HepG2 (cell line): ENCODE results near the gene TNPO3. TPM values are rescaled to one million over a fixed set of nuclear protein-coding genes. Genes with fewer than 3 reads are reported as not detected.

Experiments used
- ATAC-seq: fragments of 200-7000 bp; cut with Tn5 transposase; 3 replicates; pipeline ENCODE4 v1.9.1; 2020; ENCODE audit warnings: mild to moderate bottlenecking, moderate library complexity
- BruUV-seq: library from RNA; stranded (reverse); fragments of 400-500 nt; replicated peaks from 2 replicates; lab custom pipeline; 2021; lab: Mats Ljungman, UMichigan
- CTCF ChIA-PET: fragments of 300-600 bp; formaldehyde crosslinking; extraction: SDS; loops from one replicate; lab custom pipeline; 2021; ENCODE audit warnings: low total read pairs, inconsistent platforms, low intra/inter-chr PET ratio; lab: Yijun Ruan, JAX
- POLR2A ChIA-PET: fragments of 350-600 bp; sonication (Branson Sonifier 250); formaldehyde crosslinking; loops from one replicate; lab custom pipeline; 2020; ENCODE audit warnings: antibody characterized with exemption, inconsistent platforms; lab: Yijun Ruan, JAX
- DNase-seq: peaks from one replicate; pipeline ENCODE4 v3.0.0-alpha.2; 2015; ENCODE audit warnings: low spot score
- FAIRE-seq: peaks from 3 replicates; lab custom pipeline; 2011; peaks lifted over from hg19 to GRCh38; lab: Jason Lieb, UNC
- H2AFZ ChIP-seq: one replicate; pipeline ENCODE4 v1.6.1; 2011; ENCODE audit warnings: low read length, inconsistent platforms
- H3K27ac ChIP-seq: fragments of 300-600 bp; 3 replicates; pipeline ENCODE4 v1.8.0; 2011; ENCODE audit warnings: mixed run types, mild to moderate bottlenecking, mixed read lengths, low read length, inconsistent platforms; ENCODE audit not compliant: insufficient read depth; ENCODE audit errors: extremely low read length
- H3K27me3 ChIP-seq, 2 experiments: fragments of 200-600 bp in 1 of 2; 2 replicates in 1 of 2; 3 replicates in 1 of 2; pipeline versions ENCODE4 v1.6.0 to v1.8.0; 2011; ENCODE audit warnings: low read length in 2 of 2, mild to moderate bottlenecking in 2 of 2, moderate library complexity in 2 of 2, inconsistent platforms in 1 of 2; ENCODE audit not compliant: insufficient read depth in 2 of 2, control insufficient read depth in 1 of 2
- H3K36me3 ChIP-seq, 2 experiments: fragments of 200-600 bp in 1 of 2; replicated peaks in 1 of 2; 2 replicates in 1 of 2; 3 replicates in 1 of 2; pipeline versions ENCODE4 v1.5.1 to v1.8.0; 2011; ENCODE audit warnings: low read length in 2 of 2, inconsistent platforms in 1 of 2; ENCODE audit not compliant: insufficient read depth in 2 of 2, control insufficient read depth in 1 of 2
- H3K4me1 ChIP-seq: 2 replicates; pipeline ENCODE4 v1.5.1; 2012; ENCODE audit warnings: low read length, inconsistent platforms; ENCODE audit not compliant: insufficient read depth
- H3K4me2 ChIP-seq: 2 replicates; pipeline ENCODE4 v1.6.0; 2011; ENCODE audit warnings: low read depth, low read length, inconsistent platforms
- H3K4me3 ChIP-seq, 3 experiments: fragments of 200-600 bp in 1 of 3; sonication (generic), shearing (Covaris generic) in 1 of 3; replicated peaks in 1 of 3; 2 replicates each; pipeline ENCODE4 v1.5.1; 2011 to 2016; ENCODE audit warnings: low read length in 3 of 3, inconsistent platforms in 2 of 3, low read depth in 2 of 3, mild to moderate bottlenecking in 2 of 3, control low read depth in 1 of 3, mixed read lengths in 1 of 3; ENCODE audit not compliant: insufficient read depth in 1 of 3
- H3K79me2 ChIP-seq: one replicate; pipeline ENCODE4 v1.6.1; 2011; ENCODE audit warnings: low read length, inconsistent platforms; ENCODE audit not compliant: insufficient read depth
- H3K9ac ChIP-seq: 2 replicates; pipeline ENCODE4 v1.6.0; 2011; ENCODE audit warnings: mild to moderate bottlenecking, low read depth, low read length, inconsistent platforms; ENCODE audit not compliant: insufficient read depth
- H3K9me3 ChIP-seq: 2 replicates; pipeline ENCODE4 v1.5.1; 2012; ENCODE audit warnings: mild to moderate bottlenecking, low read length
- H4K20me1 ChIP-seq: 2 replicates; pipeline ENCODE4 v1.6.0; 2011; ENCODE audit warnings: inconsistent platforms, mild to moderate bottlenecking, low read length, moderate library complexity; ENCODE audit not compliant: insufficient read depth
- BORCS8-MEF2B ChIP-seq: sonication (generic); formaldehyde crosslinking; IDR thresholded peaks from 2 replicates; pipeline ENCODE4 v1.8.0; 2022; ENCODE audit warnings: mild to moderate bottlenecking, missing genetic modification reagents
- BRCA1 ChIP-seq: sonication (generic); formaldehyde crosslinking; IDR thresholded peaks from 2 replicates; pipeline ENCODE4 v1.4.0; 2020; ENCODE audit warnings: missing genetic modification reagents
- CHD2 ChIP-seq: IDR thresholded peaks from 2 replicates; pipeline ENCODE4 v1.6.1; 2011; ENCODE audit warnings: low read depth, low read length, improper control_type of control experiment
- MTA1 ChIP-seq: sonication (generic); formaldehyde crosslinking; IDR thresholded peaks from 2 replicates; pipeline ENCODE4 v1.4.0; 2020; ENCODE audit warnings: missing genetic modification reagents, mild to moderate bottlenecking, borderline replicate concordance
- RFX5 ChIP-seq: IDR thresholded peaks from 2 replicates; pipeline ENCODE4 v1.6.1; 2011; ENCODE audit warnings: low read depth, low read length, improper control_type of control experiment
- SAP130 ChIP-seq: IDR thresholded peaks from 2 replicates; pipeline ENCODE4 v1.6.1; 2016; ENCODE audit warnings: low read depth
- ZNF224 ChIP-seq: sonication (generic); formaldehyde crosslinking; IDR thresholded peaks from 2 replicates; pipeline ENCODE4 v1.5.0; 2020; ENCODE audit warnings: mild to moderate bottlenecking, missing genetic modification reagents
- ZNF260 ChIP-seq: sonication (generic); formaldehyde crosslinking; IDR thresholded peaks from 2 replicates; pipeline ENCODE4 v1.4.0; 2020; ENCODE audit warnings: missing genetic modification reagents, low read depth, mild to moderate bottlenecking, borderline replicate concordance
- ZNF282 ChIP-seq: fragments of 450-650 bp; IDR thresholded peaks from 2 replicates; pipeline ENCODE4 v1.6.1; 2018; ENCODE audit not compliant: partially characterized antibody
- ZNF333 ChIP-seq: sonication (generic); formaldehyde crosslinking; IDR thresholded peaks from 2 replicates; pipeline ENCODE4 v1.4.0; 2020; ENCODE audit warnings: mild to moderate bottlenecking, missing genetic modification reagents, borderline replicate concordance
- ZNF335 ChIP-seq: sonication (generic); formaldehyde crosslinking; IDR thresholded peaks from 2 replicates; pipeline ENCODE4 v1.4.0; 2020; ENCODE audit warnings: missing genetic modification reagents
- ZNF501 ChIP-seq: sonication (generic); formaldehyde crosslinking; IDR thresholded peaks from 2 replicates; pipeline ENCODE4 v1.5.1; 2020; ENCODE audit warnings: mild to moderate bottlenecking, moderate library complexity, missing genetic modification reagents
- ZNF780A ChIP-seq: sonication (generic); formaldehyde crosslinking; IDR thresholded peaks from 2 replicates; pipeline ENCODE4 v1.8.0; 2022; ENCODE audit warnings: mild to moderate bottlenecking, missing genetic modification reagents, moderate library complexity
- ZNF792 ChIP-seq: IDR thresholded peaks from 2 replicates; pipeline ENCODE4 v1.6.1; 2016
- WGBS: methylation state at CpG from one replicate; pipeline ENCODE4 v1.1.6; 2017; ENCODE audit warnings: low lambda C conversion rate; 5-methylcytosine and 5-hydroxymethylcytosine counted together
- in situ Hi-C: cut with HindIII; loops from 2 replicates; pipeline ENCODE4 v1.10.0; 2017; ENCODE audit warnings: low pct_unique_long_range_greater_than_20kb; ENCODE audit not compliant: extremely low pct_ligation_motif_present
- intact Hi-C: fragments of 100-400 bp; cut with micrococcal nuclease; formaldehyde crosslinking; loops from one replicate; pipeline ENCODE4 v1.10.0; 2022; ENCODE audit not compliant: unreplicated experiment
- polyA plus RNA-seq, 8 experiments: library from polyadenylated mRNA; depleted of rRNA in 3 of 8; stranded (reverse) in 7 of 8; unstranded in 1 of 8; fragments of >200 nt; fragmentation: Illumina TruSeq in 4 of 8; extraction: Trizol in 4 of 8; gene quantifications; 2 replicates each; pipeline versions ENCODE4 v1.2.1 to v1.2.3, GENCODE V29; 2011 to 2016; ENCODE audit warnings: low read depth in 4 of 8, missing spikeins in 1 of 8, mixed read lengths in 1 of 8; ENCODE audit not compliant: insufficient read depth in 1 of 8
- total RNA-seq, 5 experiments: library from RNA; depleted of rRNA; stranded (reverse); fragments of >200 nt; fragmentation: Illumina TruSeq; extraction: Trizol; gene quantifications; 2 replicates each; pipeline ENCODE4 v1.2.3, GENCODE V29; 2016; ENCODE audit warnings: low read depth in 1 of 5
- TF ChIP-seq, protein P1 (sequence below): sonication (generic); formaldehyde crosslinking; IDR thresholded peaks from 2 replicates; pipeline ENCODE4 v1.9.0; 2021; ENCODE audit warnings: missing genetic modification reagents, mild to moderate bottlenecking, borderline replicate concordance
- TF ChIP-seq, protein P2 (sequence below): sonication (generic); formaldehyde crosslinking; IDR thresholded peaks from 2 replicates; pipeline ENCODE4 v1.8.1; 2023; ENCODE audit warnings: mild to moderate bottlenecking, missing genetic modification reagents, borderline replicate concordance
- TF ChIP-seq, protein P3 (sequence below): sonication (generic); formaldehyde crosslinking; IDR thresholded peaks from 2 replicates; pipeline ENCODE4 v1.9.0; 2021; ENCODE audit warnings: mild to moderate bottlenecking, missing genetic modification reagents

Gene TNPO3
- total and polyA plus RNA-seq, 2 of the 13 experiments (the other 11 are each of a cell fraction or from before 2014, with no cell fraction given): 23.8 to 44.6 TPM

DNA sequence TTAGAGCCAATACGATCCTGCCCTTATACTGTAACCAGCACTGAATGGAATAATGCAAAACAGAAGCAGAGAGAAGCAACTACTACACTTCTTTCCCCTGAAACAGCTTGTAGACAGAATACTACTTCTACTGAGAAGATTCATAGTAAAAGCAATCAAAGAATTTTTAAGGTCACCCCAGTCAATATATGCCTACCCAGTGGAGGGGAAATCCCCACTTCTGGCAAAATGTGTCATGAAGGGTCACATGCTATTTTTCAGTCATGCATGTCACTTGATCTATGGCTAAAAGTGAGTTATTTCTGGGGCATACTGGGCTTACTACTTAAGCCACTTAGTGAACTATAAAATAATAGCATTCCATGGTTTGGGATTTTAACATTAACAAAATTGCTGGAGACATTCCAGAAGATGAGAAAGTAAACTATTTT is 91.6 kb downstream of the TNPO3 start:
- TF ChIP-seq, protein P1, sequence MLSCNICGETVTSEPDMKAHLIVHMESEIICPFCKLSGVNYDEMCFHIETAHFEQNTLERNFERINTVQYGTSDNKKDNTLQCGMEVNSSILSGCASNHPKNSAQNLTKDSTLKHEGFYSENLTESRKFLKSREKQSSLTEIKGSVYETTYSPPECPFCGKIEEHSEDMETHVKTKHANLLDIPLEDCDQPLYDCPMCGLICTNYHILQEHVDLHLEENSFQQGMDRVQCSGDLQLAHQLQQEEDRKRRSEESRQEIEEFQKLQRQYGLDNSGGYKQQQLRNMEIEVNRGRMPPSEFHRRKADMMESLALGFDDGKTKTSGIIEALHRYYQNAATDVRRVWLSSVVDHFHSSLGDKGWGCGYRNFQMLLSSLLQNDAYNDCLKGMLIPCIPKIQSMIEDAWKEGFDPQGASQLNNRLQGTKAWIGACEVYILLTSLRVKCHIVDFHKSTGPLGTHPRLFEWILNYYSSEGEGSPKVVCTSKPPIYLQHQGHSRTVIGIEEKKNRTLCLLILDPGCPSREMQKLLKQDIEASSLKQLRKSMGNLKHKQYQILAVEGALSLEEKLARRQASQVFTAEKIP (CRISPR knock-in tag): no peak
- TF ChIP-seq SAP130 (no peak), ZNF780A (CRISPR knock-in tag) (no peak), ZNF333 (CRISPR knock-in tag) (no peak), ZNF224 (no peak), CHD2 (no peak), BORCS8-MEF2B (CRISPR knock-in tag) (no peak), MTA1 (CRISPR knock-in tag) (no peak), ZNF335 (CRISPR knock-in tag) (no peak), ZNF282 (no peak), ZNF792 (CRISPR knock-in tag) (no peak), ZNF501 (CRISPR knock-in tag) (no peak), BRCA1 (no peak), ZNF260 (CRISPR knock-in tag) (no peak), RFX5 (no peak)
- TF ChIP-seq, protein P2, sequence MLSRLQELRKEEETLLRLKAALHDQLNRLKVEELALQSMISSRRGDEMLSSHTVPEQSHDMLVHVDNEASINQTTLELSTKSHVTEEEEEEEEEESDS: no peak
- TF ChIP-seq, protein P3, sequence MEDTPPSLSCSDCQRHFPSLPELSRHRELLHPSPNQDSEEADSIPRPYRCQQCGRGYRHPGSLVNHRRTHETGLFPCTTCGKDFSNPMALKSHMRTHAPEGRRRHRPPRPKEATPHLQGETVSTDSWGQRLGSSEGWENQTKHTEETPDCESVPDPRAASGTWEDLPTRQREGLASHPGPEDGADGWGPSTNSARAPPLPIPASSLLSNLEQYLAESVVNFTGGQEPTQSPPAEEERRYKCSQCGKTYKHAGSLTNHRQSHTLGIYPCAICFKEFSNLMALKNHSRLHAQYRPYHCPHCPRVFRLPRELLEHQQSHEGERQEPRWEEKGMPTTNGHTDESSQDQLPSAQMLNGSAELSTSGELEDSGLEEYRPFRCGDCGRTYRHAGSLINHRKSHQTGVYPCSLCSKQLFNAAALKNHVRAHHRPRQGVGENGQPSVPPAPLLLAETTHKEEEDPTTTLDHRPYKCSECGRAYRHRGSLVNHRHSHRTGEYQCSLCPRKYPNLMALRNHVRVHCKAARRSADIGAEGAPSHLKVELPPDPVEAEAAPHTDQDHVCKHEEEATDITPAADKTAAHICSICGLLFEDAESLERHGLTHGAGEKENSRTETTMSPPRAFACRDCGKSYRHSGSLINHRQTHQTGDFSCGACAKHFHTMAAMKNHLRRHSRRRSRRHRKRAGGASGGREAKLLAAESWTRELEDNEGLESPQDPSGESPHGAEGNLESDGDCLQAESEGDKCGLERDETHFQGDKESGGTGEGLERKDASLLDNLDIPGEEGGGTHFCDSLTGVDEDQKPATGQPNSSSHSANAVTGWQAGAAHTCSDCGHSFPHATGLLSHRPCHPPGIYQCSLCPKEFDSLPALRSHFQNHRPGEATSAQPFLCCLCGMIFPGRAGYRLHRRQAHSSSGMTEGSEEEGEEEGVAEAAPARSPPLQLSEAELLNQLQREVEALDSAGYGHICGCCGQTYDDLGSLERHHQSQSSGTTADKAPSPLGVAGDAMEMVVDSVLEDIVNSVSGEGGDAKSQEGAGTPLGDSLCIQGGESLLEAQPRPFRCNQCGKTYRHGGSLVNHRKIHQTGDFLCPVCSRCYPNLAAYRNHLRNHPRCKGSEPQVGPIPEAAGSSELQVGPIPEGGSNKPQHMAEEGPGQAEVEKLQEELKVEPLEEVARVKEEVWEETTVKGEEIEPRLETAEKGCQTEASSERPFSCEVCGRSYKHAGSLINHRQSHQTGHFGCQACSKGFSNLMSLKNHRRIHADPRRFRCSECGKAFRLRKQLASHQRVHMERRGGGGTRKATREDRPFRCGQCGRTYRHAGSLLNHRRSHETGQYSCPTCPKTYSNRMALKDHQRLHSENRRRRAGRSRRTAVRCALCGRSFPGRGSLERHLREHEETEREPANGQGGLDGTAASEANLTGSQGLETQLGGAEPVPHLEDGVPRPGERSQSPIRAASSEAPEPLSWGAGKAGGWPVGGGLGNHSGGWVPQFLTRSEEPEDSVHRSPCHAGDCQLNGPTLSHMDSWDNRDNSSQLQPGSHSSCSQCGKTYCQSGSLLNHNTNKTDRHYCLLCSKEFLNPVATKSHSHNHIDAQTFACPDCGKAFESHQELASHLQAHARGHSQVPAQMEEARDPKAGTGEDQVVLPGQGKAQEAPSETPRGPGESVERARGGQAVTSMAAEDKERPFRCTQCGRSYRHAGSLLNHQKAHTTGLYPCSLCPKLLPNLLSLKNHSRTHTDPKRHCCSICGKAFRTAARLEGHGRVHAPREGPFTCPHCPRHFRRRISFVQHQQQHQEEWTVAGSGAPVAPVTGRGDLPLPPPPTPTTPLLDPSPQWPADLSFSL (CRISPR knock-in tag): no peak
- H3K79me2 ChIP-seq: no peaks in the 10 kb centered on the region
- H2AFZ ChIP-seq: no peak overlapping the region
- no TSS peak for BruUV-seq
- peaks cover 11 to 58% of the 10 kb centered on the region in 2 experiments for H3K36me3 ChIP-seq
- in situ Hi-C loops (no loop called here), intact Hi-C loops (no loop called here)
- H3K4me2 ChIP-seq: no peak overlapping the region
- whole genome bisulfite sequencing: 100% methylated on average over 1 of the region's 1 CpG
- CTCF ChIA-PET: no interaction called here
- H3K27ac ChIP-seq: no peak overlapping the region
- no peaks in the 10 kb centered on the region for H3K9me3 ChIP-seq
- ATAC-seq (no peak), FAIRE-seq (no peak), DNase-seq (no peak)
- no peaks in the 10 kb centered on the region for H4K20me1 ChIP-seq
- no peaks in the 10 kb centered on the region for H3K4me1 ChIP-seq
- no peak overlapping the region for H3K4me3 ChIP-seq
- no peak overlapping the region for H3K9ac ChIP-seq
- no peaks in the 10 kb centered on the region for H3K27me3 ChIP-seq
- POLR2A ChIA-PET: no interaction called here
